GM18507 (cell line): Measurements from ENCODE around the gene CADM4.
"Not testable (repeated sequence)": the region's sequence is repeated elsewhere in the genome, so short reads cannot be mapped to it uniquely, and the experiment has no call there.

Experiments
- DNase-seq: peaks from one replicate; pipeline ENCODE4 v3.0.0; 2011; ENCODE audit warnings: low read depth; ENCODE audit not compliant: insufficient read length; ENCODE audit errors: extremely low spot score
- FAIRE-seq: peaks from 2 replicates; lab custom pipeline; 2011; peaks lifted over from hg19 to GRCh38; lab: Jason Lieb, UNC

Gene CADM4

DNA sequence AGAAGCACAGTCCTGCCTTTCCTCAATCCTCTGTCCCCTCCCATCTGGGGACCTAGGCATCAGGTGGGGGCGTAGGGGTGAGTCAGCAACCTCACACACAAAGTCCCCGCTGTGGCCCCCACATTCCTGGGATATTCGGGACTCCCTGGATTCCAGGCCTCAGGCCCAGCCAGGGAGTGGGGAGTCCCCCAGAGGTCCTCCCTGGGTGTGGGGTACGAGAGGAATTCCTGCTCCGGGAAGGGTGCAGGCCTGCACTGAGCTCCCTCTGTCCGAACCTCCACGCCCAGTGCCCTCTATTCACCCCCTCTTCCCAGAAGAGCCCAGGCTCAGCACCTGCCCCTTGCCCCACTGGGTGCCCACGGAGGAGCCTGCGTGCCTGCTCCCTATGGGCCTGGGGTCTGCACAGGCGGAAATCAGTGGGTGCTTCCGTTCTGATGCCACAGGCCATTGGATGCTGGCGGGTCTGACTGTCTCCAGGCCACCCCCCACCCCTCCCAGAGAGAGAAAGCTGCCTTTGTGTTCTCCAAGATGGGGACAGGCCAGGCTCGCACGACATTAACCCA is 3.4 kb downstream of the CADM4 start:
- DNase-seq = no peak
- FAIRE-seq = no peak

DNA sequence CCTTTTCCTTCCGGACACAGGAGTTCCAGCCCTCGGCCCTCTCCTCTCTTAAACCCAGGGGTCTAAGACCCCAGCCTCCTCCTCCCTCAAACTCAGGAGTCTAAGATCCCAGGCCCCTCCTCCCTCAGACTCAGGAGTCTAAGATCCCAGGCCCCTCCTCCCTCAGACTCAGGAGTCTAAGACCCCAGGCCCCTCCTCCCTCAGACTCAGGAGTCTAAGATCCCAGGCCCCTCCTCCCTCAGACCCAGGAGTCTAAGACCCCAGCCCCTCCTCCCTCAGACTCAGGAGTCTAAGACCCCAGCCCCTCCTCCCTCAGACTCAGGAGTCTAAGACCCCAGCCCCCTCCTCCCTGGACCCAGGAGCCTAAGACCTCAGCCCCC is 4.1 kb downstream of the CADM4 start:
- not testable (repeated sequence) for FAIRE-seq, DNase-seq

DNA sequence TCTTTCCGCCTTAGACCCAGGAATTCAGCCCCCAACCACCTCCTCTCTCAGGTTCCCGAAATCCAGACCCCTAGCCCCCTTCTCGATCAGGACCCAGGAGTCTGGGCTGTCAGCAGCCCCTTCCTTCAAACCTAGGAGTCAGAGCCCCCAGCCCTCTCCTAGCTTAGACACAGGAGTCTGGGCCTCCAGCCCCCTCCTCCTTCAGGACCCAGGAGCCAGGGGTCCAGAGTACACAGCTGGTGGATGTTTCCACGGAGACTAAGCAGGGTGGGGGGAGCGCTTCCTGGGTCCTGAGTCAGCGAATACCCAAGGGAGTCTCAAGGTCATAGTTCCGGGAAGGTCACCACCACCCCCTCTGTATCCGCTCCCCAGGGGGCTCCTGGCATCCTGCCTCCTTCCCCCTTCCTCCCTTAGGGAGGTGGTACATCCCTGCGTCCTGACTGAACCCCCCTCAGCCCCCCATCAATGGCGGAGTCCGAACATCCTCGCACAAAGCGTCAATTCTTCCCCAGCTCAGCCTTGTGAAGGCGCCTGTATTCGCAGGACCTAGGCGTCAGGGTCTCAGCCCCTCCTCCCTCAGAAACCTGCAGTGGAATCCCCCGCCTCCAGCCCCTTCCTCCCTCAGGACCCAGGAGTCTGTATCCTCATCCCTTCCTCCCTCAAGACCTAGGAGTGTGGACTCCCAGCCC is 4.6 kb downstream of the CADM4 start:
- FAIRE-seq (no peak), DNase-seq (no peak)

DNA sequence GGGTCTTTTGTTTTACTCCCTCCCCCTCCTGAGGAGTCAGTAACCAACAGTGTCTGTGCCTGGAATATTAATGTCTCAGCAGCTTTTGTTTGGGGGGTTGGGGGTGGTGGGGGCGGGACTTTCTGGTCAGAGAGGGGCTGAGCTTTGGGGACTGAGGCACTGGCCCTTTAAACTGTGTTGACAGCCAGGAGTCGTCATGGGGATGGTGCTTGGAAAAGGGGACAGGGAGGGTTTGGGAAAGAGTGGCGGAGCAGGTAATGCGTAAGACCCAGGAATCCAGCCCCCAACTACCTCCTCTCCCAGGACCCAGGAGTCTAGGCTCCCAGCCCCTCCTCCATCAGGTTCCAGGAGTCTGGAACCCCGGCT is 5.2 kb downstream of the CADM4 start:
- no peak for FAIRE-seq
- no peak for DNase-seq

DNA sequence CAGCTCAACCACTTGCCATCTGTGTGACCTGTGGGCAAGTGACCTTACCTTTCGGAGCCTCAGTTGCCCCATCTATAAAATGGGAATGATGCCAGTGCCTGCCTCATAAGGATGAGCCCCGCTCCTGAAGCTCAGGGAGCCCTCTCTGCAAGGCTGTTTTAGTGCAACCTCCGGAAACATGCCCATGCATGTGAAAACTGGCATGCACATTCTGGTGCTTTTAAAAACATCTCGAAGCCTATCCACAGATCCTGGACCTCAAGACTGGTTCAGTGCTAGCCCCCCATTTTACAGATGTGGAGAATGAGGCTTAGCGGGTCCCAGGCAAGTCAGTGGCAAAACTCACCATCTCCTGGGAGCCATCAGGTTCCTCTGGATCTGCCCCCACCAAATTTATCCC is 5.6 kb downstream of the CADM4 start:
- FAIRE-seq (no peak), DNase-seq (no peak)

DNA sequence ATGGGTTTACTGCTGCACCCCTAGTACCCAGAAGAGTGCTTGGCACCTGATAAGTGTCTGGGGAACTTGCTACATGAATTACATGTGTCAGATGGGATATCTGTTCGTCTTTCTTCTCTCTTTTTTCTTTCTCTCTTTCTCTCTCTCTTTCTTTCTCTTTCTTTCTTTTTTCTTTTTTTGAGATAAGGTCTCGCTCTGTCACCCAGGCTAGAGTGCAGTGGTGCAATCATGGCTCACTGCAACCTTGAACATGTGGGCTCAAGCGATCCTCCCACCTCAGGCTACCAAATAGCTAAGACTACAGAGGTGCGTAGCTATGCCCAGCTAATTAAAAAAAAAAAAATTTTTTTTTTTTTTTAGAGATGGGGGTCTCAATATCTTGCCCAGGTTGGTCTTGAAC is 6.1 kb downstream of the CADM4 start:
- no peak for DNase-seq
- no peak for FAIRE-seq

DNA sequence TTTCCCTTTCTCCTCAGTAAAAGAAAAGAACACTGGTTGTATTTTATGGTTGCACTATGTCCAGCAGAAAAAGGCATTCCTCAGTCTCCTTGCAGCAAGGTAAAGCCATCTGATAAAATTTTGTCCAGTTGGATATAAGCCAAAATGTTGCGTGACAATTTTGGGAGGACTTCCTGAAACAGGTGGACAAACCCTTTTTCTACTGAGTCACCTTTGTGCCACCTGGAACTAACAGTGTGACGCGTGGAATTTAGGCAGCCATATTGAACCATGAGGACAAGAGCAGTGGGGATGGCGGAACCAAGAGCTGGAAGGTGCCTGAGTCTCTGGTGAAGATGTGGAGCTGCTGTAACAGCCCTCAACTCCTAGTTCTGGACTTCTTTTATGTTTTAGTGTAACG is 8.2 kb downstream of the CADM4 start:
- DNase-seq (no peak), FAIRE-seq (no peak)

DNA sequence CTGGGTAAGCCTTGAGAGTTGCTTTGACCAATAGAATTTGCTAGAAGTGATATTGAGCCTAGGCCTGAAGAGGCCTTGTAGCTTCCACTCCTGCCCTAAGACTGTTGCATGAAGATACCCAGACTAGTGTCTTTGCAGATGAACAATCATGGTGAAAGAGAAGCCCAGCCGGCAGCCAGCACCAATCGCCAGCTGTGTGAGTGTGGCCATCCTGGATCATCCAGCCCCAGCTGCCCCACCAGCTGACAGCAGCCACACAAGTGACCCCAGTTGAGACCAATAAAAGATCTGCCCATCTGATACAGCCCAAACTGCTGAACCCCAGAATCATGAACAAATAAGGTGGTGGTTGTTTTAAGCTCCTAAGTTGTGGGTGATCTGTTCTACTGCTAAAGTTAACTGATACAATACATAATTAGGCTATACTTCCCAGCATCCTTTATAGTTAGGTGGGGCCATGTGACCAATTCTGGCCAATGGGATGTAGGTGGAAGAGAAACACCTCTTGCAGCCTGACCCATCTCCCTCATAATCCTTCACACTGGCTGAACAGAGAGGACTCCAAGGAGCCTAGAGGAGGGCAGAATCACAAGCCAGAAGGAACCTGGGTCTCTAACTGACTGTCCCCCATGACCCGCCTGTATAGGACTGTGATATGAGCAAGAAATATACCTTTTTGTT is 10.9 kb downstream of the CADM4 start:
- no peak for FAIRE-seq

DNA sequence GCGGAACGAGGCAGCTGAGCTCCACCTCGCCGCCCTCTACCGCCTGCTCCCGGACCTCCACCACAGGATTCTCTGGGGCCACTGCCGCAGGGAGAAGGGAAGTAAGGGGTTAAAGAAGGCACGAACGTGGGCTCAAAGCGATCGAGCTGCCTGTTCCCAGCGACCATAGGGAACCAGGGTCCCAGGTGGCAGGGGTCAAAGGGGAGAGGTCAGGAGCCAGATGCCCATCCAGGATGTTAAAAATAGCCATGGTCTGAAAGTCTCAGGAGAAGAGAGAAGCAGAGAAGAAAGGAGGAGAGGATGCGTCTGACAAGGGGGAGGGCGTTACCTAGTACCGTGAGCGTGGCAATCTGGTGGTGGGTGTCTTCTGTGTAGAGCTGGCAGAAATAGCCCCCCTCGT is 12.8 kb downstream of the CADM4 start:
- DNase-seq (no peak), FAIRE-seq (no peak)

More for the DNA sequence above, 10.9 kb downstream of the CADM4 start:
- DNase-seq = no peak

DNA sequence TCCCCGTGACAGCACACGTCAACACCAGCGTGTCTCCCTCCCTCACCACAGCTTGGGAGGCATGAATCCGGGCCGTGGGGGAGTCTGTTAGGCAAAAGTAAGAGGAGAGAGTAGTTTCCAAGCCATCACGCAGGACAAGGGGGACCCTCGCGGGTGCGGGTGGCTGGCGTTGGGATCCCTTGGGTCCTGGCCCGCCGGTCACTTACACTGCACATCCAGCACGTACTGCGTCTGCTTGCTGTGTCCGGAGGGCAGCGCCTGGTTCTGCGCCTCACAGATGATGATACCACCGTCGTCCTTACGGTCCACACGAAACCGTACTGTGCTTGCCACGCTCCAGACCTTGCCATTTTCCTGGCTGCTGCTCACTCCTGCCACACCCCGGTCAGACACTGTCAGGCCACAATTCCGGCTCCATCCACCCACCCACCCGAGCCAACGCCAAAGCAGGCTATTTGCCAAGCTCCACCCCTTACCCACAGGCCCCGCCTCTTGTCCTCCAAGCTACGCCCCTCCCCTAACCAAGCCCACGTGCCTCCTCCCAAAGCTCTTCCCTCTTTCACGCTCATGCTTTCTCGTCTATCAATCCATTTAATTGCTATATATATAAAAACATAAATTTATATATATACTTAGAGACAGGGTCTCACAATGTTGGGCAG is 13.6 kb downstream of the CADM4 start:
- FAIRE-seq = no peak
- DNase-seq = no peak

DNA sequence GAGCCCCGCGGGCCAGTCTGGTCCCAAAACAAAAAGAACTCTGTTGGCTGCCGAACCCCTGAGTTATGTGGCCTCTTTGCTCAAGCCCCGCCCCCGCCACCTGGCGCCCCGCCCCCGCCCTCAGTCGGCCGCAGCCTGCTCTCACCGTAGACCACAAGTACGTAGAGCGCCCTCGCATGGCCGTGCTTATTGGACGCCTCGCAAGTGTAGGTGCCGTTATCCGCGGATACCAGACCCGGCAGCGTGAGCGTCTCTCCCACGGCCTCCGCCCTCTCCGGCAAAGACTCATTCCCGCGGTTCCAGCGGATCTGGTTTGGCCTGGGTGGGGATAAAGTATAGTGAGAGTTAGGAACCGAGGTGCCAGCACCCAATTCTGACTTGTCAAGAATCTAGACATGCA is 14.7 kb downstream of the CADM4 start:
- FAIRE-seq = peak; percentile 62
- DNase-seq = no peak

DNA sequence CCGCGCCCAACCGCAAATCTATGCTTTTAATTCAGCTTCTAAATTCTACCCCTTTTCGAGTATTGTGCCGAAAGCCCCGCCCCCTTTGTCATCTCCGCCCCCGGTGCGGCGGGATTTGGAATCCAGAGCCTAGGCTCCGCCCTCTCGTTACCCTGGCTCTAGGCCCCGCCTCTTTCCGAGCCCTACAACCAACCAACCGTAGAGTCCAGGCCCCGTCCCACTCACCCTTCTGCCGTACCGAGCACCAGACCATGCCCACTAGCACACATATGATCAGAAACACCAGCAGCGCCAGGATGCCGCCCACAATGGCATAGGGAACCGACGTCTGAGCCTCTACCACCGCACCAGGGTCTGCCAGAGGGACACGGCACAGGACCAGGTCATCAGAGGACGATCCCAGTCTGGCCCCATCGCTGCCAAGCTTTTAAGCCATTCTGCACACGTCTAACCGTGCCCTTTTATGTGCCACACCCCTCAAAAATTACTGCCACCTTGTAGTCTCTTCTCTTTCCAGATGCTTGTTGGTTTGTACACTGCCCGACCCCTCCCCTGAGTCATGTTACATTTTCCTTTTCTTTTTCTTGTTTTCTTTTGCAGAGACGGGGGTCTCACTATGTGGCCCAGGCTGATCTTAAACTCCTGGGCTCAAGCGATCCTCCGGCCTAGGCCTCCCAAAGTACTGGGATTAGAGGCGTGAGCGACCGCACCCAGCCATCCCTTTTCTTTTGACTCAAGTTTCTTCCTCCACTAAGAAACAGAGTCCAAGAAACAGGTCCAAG is 15.6 kb downstream of the CADM4 start:
- no peak for DNase-seq
- no peak for FAIRE-seq

DNA sequence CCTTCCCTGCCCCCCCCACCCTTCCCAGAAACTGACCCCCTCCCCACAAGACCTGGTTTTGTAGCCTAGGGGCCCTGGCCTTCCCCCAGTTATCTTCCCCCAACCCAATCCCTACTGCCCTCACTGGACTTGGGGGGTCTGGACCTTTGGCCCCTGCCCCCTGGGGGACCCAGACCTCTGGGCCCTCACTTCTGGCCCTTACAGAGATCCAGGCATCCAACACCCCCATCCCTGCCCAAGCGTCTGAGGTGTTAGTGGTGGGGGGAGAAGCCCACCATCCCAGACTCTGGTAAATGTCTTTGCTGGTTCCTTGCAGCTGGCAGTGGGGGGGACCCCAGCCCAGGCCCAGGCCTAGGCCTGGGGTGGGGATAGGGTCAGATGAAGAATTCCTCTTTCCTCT is 16.7 kb downstream of the CADM4 start:
- no peak for FAIRE-seq

DNA sequence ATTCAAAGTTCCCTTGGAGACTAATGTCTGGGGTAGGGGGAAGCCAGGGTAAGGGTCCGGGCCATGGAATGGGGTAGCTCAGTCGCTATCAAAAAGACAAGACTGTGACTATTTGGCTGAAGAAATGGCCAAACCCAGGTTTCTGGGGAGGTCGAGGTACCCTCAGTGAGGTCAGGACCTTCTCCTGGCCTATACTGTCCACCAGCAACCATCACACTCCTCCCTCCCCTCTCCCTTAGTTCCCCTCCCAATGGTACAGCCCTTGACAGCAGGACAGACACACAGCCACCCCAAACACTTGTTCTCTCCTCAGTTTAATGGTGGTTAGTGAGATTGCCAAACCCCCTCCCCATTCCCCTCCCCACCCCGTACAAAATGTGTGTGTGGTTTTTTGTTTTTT is 17.6 kb downstream of the CADM4 start:
- FAIRE-seq (no peak), DNase-seq (no peak)

More for the DNA sequence above, 16.7 kb downstream of the CADM4 start:
- no peak for DNase-seq

DNA sequence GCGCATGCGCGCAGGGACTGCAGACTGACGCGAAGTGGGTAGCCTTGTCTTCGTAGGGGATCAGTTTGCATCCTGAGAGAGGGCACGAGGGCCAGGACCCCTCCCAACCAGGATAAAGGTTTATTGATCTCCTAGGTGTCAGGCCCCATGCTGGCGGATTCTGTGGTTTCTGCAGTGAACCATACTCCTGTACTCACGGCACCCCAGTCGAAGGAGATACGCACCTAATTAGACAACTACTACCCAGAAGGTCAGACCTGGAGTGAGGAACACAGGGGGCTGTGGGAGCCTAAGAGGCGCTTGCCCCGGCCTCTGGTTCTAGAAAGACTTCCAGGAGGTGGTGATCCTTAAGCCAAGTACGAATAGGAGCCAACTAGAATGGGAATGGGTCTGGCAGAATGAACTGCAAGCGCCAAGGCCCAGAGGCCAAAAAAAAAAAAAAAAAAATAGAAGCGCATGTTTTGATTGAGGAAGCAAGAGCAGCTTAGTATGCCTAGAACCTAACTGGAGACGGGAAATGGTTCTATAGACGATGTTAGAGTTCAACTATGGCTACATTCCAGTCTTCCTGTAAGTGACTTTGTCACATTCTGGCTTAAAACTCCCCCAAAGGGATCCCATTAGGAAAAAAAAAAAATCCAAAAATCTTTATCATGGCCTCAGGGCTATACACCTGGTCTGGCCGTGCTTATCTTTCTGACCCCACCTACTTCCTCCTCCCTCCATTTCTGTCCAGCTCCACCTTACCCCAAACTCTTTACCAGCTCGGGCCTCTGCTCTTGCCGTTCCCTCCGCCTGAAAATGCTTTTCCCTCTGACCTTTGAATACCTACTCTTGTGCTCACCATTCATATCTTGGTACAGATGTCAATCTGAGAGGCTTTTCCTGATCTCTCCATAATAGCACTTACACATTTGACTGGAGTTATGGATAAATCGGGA is 19.3 kb downstream of the CADM4 start:
- DNase-seq = no peak
- FAIRE-seq = no peak

DNA sequence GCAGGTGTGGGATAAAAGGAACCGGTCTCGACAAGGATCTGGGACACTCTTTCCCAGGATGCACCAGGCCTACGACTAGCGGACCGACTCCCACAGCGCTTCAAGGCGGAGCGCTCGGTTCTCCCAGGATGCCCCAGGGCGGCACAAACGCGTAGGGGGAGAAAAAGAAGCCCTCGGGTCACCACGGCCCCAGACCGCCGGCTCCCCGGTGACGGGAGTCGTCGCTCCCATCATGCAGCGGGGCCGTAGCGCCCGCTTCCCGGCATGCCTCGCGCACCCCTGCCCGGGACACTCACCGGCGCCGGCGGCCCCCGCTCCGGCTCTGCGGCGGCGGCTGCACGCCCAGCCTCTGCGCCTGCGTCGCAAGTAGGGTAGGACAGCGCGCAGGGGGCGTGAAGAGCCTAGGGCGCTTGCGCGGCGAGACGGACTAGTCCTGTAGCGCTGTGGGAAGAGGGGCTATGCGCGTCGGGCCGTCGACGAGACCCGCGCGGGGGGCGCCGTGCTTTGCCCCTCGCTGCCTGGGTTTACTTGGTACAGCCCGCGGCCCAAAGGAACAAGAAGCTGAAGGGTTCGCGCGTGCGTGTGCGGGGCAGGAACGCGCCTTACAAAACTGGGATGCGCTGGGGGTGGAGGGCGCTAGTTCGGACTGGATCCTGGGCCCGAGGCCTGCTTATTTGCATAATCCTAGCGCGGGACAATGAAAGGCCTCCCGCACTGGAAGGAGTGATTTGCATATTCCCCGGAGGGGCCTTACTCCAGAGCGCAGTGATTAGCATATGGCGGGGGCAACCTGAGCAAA is 20.2 kb downstream of the CADM4 start, which contains the start of gene ZNF428:
ZNF428 (minus strand) TSS at position 368 of the 799 bp plus-strand sequence. CDS start 5,325 bp downstream, outside the sequence.
- DNase-seq = peak; percentile 83
- peak; percentile 95 for FAIRE-seq

DNA sequence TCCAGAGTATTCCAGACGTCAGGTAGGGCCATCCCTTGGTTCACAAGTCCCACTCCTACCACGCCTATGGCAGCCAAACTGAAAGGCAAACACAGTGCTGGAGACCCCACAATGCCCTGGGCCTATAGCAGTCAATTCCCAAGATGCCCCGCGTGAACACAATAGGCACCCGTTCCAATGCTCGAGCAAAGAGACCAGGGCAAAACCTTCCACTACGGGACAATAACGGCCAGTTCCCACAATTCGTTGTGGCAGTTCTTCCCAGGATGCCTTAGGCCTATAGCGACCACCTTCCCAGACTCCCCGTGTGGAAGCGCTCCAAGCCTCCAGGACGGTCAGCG is 20.8 kb downstream of the CADM4 start:
- FAIRE-seq = no peak
- DNase-seq = no peak

DNA sequence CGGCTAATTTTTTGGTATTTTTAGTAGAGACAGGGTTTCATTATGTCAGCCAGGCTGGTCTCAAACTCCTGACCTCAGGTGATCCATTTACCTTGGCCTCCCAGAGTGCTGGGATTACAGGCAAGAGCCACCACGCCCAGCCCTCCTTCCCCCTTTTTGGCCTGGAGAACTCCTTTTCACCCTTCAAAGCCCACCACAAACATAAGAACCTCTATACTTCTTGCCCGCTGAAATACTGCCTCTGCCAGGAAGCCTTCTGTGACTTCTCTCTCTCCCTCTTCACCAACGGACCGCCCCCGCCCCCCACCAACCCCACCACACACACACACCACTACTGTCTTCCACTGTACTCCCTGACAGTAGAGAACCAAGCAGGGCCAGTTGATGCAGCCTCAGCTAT is 22.7 kb downstream of the CADM4 start:
- FAIRE-seq = no peak
- no peak for DNase-seq
